IPS-18c (cell line): ENCODE measurements around the gene NR0B2.

Experiments
- H3K4me3 ChIP-seq: 2 replicates; pipeline ENCODE4 v1.7.0; 2013; ENCODE audit warnings: low read depth, mild to moderate bottlenecking, low read length, moderate library complexity; ENCODE audit not compliant: insufficient read depth
- H3K9me3 ChIP-seq: one replicate; pipeline ENCODE4 v1.6.1; 2013; ENCODE audit warnings: mild to moderate bottlenecking, low read length, moderate library complexity; ENCODE audit not compliant: control insufficient read depth, insufficient read depth

Gene NR0B2

DNA sequence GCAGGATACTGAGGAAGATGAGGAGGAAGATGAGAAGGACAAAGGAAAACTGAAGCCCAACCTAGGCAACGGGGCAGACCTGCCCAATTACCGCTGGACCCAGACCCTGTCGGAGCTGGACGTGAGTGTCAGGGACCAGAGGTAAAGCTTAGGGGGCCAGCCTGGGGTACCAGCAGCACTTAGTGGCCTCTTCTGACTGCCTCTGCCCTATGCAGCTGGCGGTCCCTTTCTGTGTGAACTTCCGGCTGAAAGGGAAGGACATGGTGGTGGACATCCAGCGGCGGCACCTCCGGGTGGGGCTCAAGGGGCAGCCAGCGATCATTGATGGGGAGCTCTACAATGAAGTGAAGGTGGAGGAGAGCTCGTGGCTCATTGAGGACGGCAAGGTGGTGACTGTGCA, 28.9 kb upstream of the NR0B2 start:
- Histone ChIP-seq H3K4me3 (no peak overlapping the region), H3K9me3 (no peaks in the 10 kb centered on the region)

DNA sequence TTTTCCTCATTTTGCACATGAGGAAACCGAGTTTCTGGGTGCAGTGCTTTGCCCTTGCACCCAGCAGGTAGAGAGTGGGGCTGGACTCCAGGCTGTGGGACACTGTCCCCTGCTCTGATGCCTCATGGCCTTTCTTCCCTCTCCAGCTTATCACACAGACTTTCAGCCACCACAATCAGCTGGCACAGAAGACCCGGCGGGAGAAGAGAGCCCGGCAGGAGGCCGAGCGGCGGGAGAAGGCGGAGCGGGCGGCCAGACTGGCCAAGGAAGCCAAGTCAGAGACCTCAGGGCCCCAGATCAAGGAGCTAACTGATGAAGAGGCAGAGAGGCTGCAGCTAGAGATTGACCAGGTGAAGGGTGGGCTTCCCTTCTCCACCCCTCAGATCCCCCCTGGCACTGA, 27.5 kb upstream of the NR0B2 start:
- H3K9me3 ChIP-seq, result no peaks in the 10 kb centered on the region

DNA sequence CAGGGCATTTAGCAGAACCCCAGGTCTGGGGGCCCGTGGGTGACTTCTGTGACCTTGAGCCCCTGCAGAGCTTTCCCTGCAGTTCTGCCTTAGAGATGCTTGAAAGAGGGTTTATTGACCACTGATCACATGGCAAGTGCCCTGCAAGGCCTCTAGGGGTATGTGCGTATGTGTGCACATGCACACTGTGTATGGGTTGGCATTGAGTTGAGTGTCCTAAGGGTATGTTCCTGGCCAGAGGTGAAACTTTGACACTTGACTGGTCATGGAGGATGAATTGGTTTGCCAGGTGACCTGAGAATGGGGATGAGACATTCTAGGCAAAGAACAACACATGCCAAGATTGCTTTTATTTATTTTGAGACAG, 24.9 kb upstream of the NR0B2 start:
- no peak overlapping the region for H3K4me3 ChIP-seq
- no peaks in the 10 kb centered on the region for H3K9me3 ChIP-seq

More for the DNA sequence above, 27.5 kb upstream of the NR0B2 start:
- no peak overlapping the region for H3K4me3 ChIP-seq

DNA sequence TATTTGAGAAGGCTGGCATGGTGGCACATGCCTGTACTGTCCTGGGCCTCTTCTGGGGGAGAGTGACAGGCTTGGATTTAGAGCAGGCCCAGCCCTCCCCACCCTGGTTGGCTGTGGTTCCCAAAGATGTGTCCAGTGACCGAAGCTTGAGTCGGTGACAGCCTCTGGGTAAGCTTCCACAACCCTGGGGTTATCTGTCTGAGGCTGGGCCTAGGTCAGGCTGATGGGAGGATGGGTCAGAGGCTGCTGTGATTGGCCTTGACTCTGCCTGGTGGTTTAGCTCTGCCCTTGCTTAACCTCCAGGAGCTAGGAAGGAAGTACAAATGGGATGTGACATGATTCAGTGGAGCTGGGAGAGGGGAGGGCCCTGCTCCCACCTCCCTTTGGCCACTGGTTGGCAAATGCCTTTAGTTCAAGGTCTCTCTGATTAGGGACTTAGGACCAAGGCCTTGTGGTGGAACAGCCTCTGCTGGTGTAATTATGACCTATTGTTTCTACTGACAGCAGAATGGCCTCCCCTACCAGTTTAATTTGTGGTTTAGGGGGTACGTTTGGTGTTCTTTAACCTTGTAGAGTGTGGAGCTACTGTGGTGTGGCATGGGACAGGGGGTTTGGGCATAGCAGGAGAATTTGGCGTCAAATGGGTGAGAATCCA, 24.4 kb upstream of the NR0B2 start:
- no peaks in the 10 kb centered on the region for H3K9me3 ChIP-seq
- H3K4me3 ChIP-seq, result no peak overlapping the region

DNA sequence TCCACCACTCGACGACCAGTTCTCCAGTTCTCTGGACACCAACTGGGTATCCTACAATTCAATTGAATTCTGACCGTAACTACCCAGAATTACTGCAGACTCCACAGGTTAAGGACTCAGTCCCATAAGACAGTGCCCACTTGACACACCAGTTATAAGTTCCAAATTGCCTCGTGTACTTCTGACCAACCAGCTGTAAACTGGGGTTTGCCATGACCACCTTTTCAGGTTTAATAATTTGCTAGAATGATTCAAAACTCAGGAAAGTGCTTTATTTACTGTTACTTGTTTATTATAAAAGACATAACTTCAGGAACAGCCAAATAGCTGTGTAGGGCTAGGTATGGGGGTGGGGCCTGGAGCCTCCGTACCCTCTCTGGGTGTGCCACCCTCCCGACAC, 23.0 kb upstream of the NR0B2 start:
- Histone ChIP-seq H3K9me3 (no peaks in the 10 kb centered on the region), H3K4me3 (no peak overlapping the region)

DNA sequence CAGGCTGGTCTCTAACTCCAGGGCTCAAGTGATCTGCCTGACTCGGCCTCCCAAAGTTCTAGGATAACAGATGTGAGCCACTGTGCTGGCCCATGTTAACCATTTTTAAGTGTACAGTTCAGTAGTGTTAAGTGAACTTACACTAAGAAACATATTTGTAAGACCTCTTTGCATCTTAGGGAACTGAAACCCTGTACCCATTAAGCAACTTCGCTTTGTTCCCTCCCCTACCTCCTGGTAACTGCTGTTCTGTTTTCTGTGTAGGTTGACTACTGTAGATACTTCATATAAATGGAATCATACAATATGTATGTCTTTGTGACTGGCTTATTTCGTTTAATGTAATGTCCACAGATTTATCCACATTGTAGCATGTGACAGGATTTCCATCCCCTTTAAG, 18.8 kb upstream of the NR0B2 start:
- Histone ChIP-seq H3K4me3 (no peak overlapping the region), H3K9me3 (no peaks in the 10 kb centered on the region)

DNA sequence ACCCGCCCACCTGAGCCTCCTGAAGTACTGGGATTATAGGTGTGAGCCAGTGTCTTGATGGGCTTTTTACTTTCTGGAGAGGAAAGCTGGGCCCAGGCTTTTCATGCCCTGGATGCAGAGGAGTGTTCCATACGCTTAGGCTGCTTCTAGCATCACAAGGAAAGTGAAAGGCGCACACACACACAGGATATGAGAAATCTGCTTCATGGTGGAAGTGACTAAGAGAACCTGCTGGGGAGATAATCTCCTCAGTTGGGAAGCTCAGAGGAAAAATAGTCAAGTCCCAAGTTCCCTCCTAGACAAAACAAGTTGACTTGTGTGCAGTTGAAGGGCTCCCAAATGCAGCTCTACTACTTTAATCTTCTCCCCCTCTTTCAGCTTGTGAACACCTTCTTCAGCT, 9.9 kb upstream of the NR0B2 start:
- Histone ChIP-seq H3K9me3 (no peaks in the 10 kb centered on the region), H3K4me3 (no peak overlapping the region)

DNA sequence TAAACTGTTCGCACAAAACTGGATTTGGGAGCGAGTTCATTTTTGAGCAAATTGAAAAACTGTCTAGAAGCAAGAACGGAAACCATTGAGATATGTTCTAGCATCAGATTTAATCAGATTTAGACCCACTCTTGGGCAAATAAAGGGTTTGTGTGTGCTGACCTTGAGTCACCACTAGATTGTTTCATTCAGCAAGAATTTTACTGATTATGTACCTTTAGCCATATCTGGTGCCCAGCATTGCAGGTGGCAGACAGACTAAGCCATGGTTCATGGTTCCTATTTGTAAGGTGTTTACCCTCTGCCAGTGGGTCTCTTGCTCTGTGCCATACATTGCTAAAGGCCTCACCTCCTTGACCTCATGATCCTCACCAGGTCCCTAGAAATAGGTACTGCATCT, 9.1 kb upstream of the NR0B2 start:
- no peaks in the 10 kb centered on the region for H3K9me3 ChIP-seq
- H3K4me3 ChIP-seq, result peak overlapping the region; percentile 94

DNA sequence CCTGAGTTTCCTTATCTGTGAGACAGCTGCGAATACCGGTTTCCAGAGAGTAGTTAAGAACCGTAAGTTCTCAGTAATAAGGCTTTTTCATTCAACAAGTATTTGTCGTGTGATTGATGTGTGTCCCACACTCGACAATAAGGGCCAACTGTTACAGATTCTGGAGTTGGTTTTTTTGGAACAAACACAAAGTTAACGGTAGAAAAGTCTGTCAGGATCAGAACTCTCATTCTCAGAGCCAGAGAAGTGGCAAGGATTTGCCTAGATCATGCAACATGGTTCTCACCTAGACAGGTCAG, 8.6 kb upstream of the NR0B2 start:
- Histone ChIP-seq H3K9me3 (no peaks in the 10 kb centered on the region), H3K4me3 (peak overlapping the region; percentile 94)

DNA sequence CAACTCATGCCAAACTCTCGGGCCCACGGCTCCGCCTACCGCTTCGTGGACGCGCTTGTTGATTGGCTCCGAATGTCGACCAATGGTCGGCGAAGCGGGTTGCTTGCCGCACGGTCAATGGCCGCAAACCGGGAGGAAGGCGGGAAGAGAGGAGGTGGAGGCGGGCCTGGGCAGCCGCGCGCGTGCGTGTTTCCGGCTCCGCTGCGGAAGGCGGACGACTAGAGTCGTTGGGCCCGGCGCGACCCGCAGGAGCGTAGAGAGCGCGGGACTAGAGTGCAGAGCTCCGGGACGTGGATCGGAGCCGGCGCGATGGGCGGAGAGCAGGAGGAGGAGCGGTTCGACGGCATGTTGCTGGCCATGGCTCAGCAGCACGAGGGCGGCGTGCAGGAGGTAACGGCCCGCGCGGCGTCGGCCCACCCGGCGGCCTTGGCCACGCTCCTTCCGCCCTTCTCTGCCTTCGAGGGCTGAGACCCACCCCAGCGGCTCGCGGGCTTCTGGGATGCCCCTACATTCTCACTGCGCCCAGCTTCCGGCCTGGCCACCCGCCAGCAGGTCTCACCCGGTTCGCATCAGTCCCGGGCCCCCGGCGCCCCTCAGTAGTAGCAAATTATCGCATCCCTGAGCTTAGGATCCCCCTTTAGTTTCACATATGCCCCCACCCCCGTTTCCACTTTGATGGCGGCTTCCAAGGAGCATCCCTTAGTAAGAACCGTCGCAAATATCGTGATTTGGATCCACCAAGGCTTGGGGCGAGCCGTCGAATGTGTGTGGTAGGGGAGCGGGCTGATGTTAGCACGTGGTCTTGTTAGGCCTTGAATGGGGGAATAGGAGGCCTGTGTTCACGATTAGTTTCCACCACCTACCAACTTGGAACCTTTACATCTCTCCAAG, 8.0 kb upstream of the NR0B2 start, which contains the start of gene NUDC:
TSS of gene NUDC (plus strand) at position 204 of the 891 bp plus-strand sequence. CDS start at position 310, 106 bp downstream.
- Histone ChIP-seq H3K9me3 (no peaks in the 10 kb centered on the region), H3K4me3 (peak within 1 kb of the TSS; percentile 94)

DNA sequence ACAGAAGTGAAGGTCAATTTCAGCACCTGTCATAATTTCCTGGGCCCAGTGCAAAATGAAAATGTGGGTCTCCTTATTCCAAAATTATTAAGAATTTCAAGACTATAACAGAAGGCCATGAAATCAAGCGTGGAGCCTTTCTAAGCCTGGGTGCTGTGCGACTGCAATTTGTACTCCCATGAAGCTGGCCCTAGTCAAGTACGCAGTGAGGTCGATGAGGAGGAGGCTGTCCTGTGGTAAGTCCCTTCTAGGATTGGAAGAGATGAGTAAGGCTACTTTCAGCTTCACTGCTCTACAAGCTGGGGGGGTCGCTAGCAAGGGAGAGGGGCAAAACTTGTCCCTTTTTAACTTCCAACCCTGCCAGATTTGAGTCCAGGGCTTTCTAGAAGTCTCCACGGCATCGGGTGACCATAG, 7.4 kb upstream of the NR0B2 start:
- no peaks in the 10 kb centered on the region for H3K9me3 ChIP-seq
- peak overlapping the region; percentile 43; the same call in 1 of the 2 replicates for H3K4me3 ChIP-seq

DNA sequence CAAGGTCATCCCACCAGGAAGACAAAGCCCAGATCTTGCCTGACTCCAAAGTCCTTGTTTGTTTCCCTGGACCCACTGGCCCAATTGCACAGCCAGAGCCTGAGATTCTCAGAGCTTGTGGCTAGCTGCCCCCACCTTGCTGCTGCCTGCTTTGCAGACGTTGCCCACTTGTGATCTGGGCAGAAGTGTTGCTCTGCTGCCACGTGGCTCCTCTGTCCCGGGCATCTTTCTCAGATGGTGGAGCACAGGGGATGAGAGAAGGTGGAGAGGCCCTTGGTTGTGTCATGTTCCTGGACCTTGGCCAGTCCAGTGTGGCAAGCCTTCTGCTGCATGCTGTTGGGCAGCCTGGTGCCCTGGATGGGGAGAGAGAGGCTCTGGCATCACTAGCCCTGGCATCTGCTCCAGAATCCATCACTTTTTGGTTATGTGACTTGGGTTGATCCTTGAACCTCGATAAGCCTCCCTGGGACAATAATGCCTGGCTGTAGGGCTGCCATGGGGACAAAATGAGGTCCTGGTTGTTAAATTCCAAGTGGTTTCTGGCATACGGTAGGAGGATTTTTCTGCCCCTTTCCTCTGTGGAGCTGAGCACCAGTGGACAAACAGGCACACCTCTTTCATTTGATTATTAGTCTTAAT, 1.5 kb upstream of the NR0B2 start:
- Histone ChIP-seq H3K9me3 (no peaks in the 10 kb centered on the region), H3K4me3 (no peak overlapping the region)

DNA sequence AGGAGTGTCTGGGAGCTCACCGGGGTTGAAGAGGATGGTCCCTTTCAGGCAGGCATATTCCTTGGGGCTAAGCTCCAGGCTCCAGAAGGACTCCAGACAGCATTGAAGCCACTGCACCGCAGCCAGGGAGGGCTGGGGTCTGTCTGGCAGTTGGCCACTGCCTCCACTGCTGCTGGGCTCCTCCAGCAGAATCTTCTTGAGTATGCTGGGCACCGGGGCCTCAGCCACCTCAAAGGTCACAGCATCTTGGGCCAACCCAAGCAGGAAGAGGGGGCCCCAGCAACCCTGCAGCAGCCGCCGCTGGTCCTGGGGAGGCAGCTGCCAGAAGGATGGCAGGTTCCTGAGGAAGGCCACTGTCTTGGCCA, 404 bp downstream of the NR0B2 start:
- Histone ChIP-seq H3K9me3 (no peaks in the 10 kb centered on the region), H3K4me3 (no peak overlapping the region)

DNA sequence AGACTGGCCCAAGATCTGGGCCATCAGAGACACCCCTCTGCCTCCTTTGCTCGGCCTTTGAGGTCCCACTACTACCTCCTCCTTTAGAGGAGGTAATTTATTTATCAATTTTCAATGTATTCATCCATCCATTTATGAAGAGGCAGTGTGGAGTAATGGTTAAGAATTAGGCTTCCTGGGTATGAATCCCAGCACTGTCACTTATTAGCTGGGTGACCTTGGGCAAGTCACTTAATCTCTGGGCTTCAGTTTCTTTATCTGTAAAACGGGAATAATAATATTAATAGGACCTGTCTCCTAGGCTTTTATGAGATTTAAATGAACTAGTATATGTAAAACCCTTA, 1.7 kb downstream of the NR0B2 start:
- H3K9me3 ChIP-seq, result no peaks in the 10 kb centered on the region
- no peak overlapping the region for H3K4me3 ChIP-seq

DNA sequence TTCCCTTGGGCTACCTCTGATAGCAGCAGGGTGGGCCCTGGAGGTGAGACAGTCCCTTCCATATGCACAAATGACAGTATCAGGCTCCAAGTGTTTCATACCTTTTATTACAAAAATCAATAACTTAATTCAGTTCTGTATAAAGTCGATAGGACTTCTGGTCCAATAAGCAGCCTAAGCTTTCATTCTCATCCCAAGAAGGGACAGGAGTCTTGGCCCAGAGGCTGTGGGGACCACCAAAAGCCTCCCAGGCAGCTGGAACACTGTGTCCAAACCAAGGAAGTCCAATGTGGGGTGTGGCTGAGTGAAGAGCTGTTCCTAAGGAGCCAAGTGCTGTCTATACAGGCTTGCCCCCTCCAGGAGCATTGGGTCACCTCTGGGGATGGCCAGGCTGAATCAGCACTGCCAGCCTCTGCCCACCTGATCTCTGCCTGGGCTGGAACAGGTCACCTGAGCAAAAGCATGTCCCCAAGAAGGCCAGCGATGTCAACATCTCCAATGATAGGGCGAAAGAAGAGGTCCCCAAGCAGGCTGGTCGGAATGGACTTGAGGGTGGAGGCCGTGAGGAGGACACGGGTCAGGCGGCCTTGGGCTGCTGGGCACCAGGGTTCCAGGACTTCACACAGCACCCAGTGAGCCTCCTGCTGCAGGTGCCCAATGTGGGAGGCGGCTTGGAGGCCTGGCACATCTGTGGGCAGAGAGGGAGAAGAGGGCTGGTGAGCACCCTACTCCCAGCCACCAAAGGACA, 2.2 kb downstream of the NR0B2 start:
- Histone ChIP-seq H3K4me3 (no peak overlapping the region), H3K9me3 (no peaks in the 10 kb centered on the region)

DNA sequence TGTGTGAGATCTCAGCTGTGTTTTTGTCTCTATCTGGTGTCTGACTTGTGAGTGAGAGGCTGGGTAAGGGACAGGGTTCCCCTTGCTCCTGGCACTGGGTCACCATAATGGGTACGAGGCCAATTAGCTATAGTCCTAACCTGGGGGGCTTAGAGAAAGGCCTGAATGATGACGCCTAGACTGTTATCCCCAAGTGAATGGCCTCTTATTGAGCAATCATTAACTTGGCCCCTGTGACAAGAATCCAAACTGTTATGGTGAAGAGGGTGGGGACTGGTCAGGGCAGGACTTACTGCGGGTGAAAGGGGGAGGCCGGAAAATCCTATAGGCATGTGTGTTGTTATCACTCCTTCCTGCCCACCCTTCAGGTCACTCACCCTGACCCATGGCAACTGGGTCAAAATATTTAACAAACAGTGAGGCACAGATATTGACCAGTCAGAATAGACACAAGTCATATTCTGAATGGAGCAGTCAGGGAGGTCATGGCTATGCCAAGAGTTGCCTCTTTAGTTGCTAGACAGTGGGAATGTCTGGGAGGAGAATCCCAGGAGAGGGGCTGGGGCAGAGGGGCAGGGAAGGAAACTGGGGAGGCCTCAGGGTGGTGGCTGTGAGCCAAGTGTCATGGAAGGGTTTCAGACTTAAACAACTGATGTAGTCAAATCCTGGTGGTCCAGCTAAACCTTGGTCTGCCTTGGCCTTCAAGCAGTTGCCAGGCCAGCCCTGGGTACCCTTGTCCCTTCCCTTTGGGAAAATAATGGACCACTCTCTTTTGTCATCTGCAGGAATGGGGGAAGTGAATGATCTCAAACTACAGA, 3.2 kb downstream of the NR0B2 start:
- no peaks in the 10 kb centered on the region for H3K9me3 ChIP-seq
- no peak overlapping the region for H3K4me3 ChIP-seq

DNA sequence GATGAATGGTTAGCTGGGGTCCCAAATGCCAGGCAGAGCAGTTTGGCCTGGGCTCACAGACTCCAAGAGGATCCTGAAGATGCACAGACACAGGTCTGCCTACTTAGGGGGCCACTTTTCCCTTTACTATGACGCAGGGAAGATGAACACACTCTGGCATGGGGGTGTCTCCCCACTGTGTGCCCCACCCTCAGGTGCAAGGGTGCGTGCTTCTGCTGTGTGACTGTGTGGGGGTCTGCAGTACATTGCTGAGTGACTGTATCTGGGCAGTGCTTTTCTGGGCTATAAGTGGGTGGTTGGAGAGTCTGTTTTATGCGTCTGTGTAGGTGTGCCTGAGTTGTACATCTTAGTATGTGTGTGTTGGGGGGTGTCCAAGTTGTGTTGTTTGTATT, 3.8 kb downstream of the NR0B2 start:
- Histone ChIP-seq H3K4me3 (no peak overlapping the region), H3K9me3 (no peaks in the 10 kb centered on the region)
